HFFc6 (cell line): ENCODE data around the gene TBXAS1. TPM values are rescaled to one million over a fixed set of nuclear protein-coding genes. Genes with fewer than 3 reads are reported as not detected.

ENCODE experiments used
- DNase-seq: peaks from one replicate; pipeline ENCODE4 v3.0.0-alpha.2; 2018
- H3K27ac Mint-ChIP-seq: 2 replicates; pipeline ENCODE4 v1.8.0; 2020; ENCODE audit warnings: mild to moderate bottlenecking, mixed read lengths
- H3K27me3 Mint-ChIP-seq: 2 replicates; pipeline ENCODE4 v1.8.0; 2021; ENCODE audit warnings: mild to moderate bottlenecking, moderate library complexity, mixed read lengths; ENCODE audit not compliant: insufficient read depth
- H3K36me3 Mint-ChIP-seq: 2 replicates; pipeline ENCODE4 v1.8.0; 2021; ENCODE audit warnings: low read depth, mixed read lengths
- H3K4me1 Mint-ChIP-seq: 2 replicates; pipeline ENCODE4 v1.8.0; 2020; ENCODE audit warnings: low read depth, mixed read lengths
- H3K4me3 Mint-ChIP-seq: 2 replicates; pipeline ENCODE4 v1.8.0; 2020; ENCODE audit warnings: mild to moderate bottlenecking, moderate library complexity, mixed read lengths
- H3K9me3 Mint-ChIP-seq: 2 replicates; pipeline ENCODE4 v1.8.0; 2020; ENCODE audit warnings: mild to moderate bottlenecking, mixed read lengths
- CTCF ChIP-seq: fragments of 200-600 bp; sonication (generic); IDR thresholded peaks from 2 replicates; pipeline ENCODE4 v1.5.0; 2021; ENCODE audit warnings: antibody characterized with exemption, mild to moderate bottlenecking
- total RNA-seq, 6 experiments: library from RNA; stranded (reverse); fragmentation: NEBNext Ultra II Directional; extraction: Animal tissue kit (Norgen Biotek cat#: 25700); gene quantifications; 2 replicates in 1 of 6; 3 replicates in 5 of 6; pipeline ENCODE4 v1.2.3, GENCODE V29; 2021

TBXAS1 gene
- total RNA-seq, 6 experiments from 2014 or later, result 0.47 to 1.8 (median 1.0) TPM

DNA sequence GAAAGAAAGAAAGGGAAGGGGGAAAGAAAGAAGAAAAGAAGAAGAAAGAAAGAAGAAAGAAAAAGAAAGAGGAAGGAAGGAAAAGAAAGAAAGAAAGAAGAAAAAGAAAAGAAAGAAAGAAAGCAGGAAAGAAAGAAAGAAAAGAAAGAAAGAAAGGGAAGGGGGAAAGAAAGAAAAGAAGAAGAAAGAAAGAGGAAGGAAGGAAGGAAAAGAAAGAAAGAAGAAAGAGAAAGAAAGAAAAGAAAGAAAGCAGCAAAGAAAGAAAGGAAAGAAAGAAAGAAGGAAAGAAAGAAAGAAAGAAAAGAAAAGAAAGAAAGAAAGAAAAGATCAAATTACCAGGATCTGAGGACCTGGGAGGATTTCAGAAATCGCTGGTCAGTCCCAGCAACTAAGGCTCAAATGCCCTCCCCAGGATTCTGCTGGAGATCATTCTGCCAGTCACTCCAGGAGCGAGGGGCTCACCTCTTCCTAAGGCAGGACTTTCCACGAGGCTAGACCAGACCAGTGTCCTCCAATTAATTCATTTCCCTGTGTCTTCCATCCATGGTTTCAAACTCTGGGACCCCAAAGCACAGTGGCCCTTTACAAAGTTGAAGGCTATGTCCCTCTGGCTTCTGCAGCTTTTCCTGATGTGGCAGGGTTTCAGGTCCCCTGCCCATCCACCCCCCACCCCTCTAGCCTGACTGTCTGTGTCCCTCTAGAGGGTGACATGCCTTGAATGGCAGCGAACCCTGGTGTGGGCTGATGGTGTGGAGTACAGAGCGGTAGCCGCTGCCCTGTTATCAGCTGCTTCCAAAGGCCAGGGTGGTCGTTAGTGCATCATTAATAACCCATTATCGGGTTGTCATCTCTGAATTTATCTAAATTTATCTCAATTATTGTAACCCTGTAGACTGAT, 155.8 kb downstream of the TBXAS1 start:
- DNase-seq, result no peak
- H3K36me3 Mint-ChIP-seq, result no peaks in the 10 kb centered on the region
- TF ChIP-seq CTCF, result no peak
- peaks cover 9% of the 10 kb centered on the region for H3K4me1 Mint-ChIP-seq
- no peaks in the 10 kb centered on the region for H3K9me3 Mint-ChIP-seq
- no peak overlapping the region for H3K4me3 Mint-ChIP-seq
- peaks cover 30% of the 10 kb centered on the region for H3K27me3 Mint-ChIP-seq
- H3K27ac Mint-ChIP-seq, result no peak overlapping the region

- Mint-ChIP-seq H3K9me3 (no peaks in the 10 kb centered on the region), H3K4me1 (peaks cover 1% of the 10 kb centered on the region; the same call in 1 of the 2 replicates), H3K27ac (no peak overlapping the region), H3K36me3 (no peaks in the 10 kb centered on the region), H3K27me3 (peaks cover 30% of the 10 kb centered on the region), H3K4me3 (no peak overlapping the region)
- TF ChIP-seq CTCF, result no peak
- no peak for DNase-seq
Observed at GRCh38 chr7:139985811-139986210, 156.7 kb downstream of the TBXAS1 start.

DNA sequence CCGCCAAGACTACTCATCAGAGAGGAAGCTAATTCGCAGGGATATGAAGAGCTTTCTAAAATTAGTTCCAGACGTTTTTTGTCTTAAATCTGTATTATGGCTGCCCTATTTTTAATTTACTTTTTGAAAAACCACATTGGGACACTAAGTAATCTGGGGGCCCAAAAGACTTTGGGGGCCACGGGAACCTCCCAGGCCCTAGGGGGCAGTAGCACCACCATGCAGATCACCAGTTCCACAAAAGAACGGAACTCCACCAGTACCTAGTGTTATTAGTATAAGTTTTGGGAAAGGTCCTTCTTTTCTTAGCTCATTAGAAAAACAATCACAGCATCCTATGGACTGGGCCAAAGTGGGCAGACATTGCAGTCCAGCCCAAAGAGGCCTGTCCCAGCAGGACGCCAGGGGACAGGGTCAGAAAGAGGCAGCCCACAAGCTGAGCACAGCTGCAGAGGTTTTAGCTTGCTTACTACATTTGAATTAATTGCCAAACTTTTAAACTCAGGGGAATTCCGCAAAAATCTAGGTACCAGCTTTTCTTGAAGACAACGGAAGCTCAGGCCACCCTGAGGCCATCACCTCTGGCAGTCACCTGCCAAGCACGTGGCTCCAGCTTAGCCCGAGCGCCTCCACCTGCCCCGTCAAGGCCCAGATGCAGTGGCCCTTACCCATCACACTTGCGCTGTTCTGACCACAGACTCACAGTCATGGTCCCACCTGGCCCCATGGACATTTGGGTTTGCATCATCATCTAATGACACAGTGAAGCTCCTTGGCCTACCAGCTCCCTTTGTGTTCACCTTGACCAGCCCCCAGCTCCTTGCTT, 158.8 kb downstream of the TBXAS1 start:
- H3K4me3 Mint-ChIP-seq, result no peak overlapping the region
- no peak for TF ChIP-seq CTCF
- peaks cover 35% of the 10 kb centered on the region for H3K27me3 Mint-ChIP-seq
- H3K9me3 Mint-ChIP-seq, result no peaks in the 10 kb centered on the region
- peaks cover 7% of the 10 kb centered on the region; the same call in 1 of the 2 replicates for H3K4me1 Mint-ChIP-seq
- no peak for DNase-seq
- H3K27ac Mint-ChIP-seq, result no peak overlapping the region
- no peaks in the 10 kb centered on the region for H3K36me3 Mint-ChIP-seq

DNA sequence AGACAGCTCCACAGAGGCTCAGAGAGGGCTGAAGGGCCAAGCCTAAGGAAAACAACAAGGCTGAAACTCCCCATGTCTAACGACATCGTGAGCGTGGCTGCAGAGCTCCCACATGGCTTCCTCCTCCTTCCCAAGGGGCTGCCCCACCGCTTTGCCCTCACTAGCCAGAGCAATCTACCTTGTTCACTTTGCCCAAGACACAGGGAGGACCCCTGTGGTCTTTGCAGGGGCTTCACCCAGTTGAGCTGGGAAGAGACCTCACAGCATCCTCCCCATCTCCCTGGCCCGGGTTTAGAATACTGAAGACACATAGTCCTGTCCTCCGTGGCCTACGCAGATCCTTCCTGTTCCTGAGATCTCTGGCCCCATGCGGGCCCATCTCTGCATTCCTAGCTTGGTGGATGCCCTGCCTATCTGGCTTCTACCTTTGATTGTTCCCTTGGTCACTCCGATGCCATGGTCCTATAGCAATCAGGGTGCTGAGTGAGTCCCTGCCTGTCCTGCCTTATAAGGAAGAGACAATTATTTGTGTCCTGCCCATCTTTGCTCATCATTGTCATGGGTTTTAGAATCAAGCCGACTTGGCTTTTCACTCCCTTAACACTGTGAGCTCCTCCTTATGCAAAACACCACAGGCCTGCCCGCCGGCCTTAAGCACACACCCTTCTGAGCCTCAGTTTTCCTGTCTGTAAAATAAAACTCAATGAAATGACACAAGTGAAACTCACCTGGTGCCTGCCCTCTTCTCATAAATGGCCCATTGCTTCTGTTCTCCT, 160.5 kb downstream of the TBXAS1 start:
- no peak overlapping the region for H3K27ac Mint-ChIP-seq
- no peak for TF ChIP-seq CTCF

DNA sequence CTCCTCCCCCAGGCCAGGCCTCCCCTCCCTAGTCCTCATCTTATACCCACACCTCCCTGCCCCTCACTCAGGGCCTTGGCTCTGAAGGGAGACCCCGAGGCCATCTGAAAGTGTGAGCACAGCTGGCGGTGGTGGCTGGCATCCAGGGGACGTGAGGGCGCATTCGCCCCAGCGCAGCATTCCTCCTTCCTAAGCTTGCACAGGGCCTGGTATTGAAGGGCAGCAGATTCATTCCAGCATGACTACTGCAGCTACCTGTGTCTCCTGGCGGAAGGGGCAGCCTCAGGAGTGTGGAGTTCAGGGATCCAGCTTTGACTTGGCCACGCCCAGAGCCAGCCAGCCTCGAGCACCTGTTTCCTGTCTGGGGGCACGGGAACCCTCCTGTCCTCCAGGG, 161.1 kb downstream of the TBXAS1 start:
- H3K4me1 Mint-ChIP-seq, result peaks cover 7% of the 10 kb centered on the region; the same call in 1 of the 2 replicates
- H3K27ac Mint-ChIP-seq, result no peak overlapping the region
- DNase-seq, result no peak
- H3K27me3 Mint-ChIP-seq, result peaks cover 24% of the 10 kb centered on the region
- no peaks in the 10 kb centered on the region for H3K9me3 Mint-ChIP-seq
- no peak overlapping the region for H3K4me3 Mint-ChIP-seq
- TF ChIP-seq CTCF, result no peak
- no peaks in the 10 kb centered on the region for H3K36me3 Mint-ChIP-seq

More for the DNA sequence above, 160.5 kb downstream of the TBXAS1 start:
- Mint-ChIP-seq H3K4me1 (peaks cover 7% of the 10 kb centered on the region; the same call in 1 of the 2 replicates), H3K9me3 (no peaks in the 10 kb centered on the region), H3K27me3 (peaks cover 28% of the 10 kb centered on the region), H3K4me3 (no peak overlapping the region), H3K36me3 (no peaks in the 10 kb centered on the region)
- DNase-seq, result no peak
